Measurements from ENCODE around the gene SYNPO2.
"Not testable (repeated sequence)": the region's sequence is repeated elsewhere in the genome, so short reads cannot be mapped to it uniquely, and the experiment has no call there.

Gene SYNPO2

DNA sequence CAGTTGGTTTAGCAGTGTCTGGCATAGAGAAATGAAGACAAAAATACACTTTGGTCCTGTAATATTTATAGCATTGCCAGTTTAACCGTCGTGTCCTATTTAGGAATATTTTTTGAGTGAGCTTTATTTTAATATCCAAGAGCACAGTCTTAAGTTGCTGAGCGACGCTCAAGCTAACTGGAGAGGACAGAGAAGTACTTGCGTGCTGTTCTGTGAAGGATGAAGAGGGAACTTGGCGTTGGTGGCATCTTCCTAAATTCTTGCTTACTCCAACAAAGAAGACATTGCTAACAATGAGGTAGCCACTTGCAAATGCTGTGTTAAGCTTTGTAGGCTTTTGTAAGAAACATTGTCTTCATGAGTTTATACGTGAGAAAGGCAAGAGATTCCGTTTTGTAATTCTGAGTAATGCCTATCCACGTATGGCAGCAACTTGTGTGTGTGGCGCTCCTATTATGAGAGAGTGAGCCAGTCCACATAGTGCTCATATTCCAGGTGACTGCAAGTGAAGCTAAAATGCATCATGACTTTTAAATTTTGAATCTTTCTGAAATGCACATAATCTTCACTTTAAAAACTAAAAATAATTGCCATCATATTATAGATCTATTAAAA is 50.6 kb downstream of the SYNPO2 start:
- peak; percentile 48 for DNase-seq

DNA sequence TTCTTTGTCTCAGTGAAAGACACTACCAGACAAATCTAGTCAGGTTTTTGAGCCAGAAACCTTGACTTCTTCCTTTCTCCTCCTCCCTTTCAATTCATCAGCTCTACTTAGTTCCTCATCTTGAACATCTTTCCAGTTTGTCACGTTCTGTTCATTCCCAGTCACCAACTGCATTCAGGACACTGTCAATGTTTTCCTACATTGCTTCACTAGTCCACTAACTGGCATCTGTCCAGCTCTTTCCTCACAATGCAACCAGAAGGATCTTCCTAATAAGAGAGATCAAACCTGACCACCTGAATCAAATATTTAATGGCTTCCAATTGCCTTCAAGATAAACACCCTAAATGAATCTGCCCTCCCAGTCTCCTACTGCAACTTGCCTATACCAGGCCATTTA is 52.5 kb downstream of the SYNPO2 start:
- DNase-seq = peak; percentile 62

DNA sequence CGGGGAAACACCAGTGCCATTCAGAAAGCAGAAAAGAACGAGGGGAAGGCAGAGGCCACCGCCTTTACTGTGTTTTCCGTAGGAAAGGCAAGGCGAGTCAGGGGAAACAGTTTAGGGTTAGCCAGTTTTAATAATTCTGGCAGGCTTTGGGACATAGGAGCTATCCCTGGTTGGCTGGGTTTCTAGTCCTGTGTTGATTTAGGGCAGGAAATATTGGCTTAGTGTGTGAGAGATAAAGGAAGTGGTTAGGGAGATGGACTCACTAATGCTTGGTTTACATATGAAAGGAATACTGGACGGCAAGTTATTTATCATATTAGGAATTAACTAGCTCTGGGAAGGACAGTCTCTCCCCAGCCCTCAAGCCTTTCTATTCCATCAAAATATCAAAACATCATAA is 53.1 kb downstream of the SYNPO2 start:
- DNase-seq = peak; percentile 81

DNA sequence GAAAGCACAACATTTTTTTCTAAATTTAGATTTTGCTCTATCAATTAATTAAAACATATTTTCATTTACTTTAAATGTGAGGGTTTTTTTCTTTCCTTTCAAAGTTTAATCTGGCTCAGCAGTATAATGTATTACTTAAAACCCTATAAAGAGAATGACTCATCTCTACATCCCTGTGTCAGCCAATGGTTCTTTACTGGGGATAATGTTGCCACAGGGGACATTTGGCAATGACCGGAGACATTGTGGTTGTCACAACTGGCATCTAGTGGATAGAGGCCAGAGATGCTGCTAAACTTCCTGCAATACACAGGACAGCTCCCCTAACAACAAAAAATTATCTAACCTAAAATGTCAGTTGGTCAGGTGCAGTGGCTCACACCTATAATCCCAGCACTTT is 53.8 kb downstream of the SYNPO2 start:
- peak; percentile 95 for DNase-seq

DNA sequence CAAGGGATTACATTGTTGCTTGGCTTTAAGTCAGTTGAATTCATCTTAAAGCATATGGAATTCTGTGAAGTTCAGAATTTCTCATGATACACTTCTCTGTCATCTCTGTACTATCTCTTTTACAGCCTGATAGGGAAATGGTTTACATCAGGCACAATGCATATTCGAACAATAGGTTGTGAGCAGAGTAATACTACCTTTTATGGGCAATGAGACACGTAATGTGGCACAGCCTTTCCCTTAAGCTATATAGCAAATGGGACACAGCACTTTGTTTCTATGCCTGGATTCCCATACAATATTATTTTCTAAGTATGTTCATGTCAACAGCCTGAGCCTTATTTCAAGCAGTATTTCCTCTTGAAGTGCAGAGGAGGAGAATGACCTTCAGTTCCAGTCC is 58.4 kb downstream of the SYNPO2 start:
- DNase-seq = no peak

DNA sequence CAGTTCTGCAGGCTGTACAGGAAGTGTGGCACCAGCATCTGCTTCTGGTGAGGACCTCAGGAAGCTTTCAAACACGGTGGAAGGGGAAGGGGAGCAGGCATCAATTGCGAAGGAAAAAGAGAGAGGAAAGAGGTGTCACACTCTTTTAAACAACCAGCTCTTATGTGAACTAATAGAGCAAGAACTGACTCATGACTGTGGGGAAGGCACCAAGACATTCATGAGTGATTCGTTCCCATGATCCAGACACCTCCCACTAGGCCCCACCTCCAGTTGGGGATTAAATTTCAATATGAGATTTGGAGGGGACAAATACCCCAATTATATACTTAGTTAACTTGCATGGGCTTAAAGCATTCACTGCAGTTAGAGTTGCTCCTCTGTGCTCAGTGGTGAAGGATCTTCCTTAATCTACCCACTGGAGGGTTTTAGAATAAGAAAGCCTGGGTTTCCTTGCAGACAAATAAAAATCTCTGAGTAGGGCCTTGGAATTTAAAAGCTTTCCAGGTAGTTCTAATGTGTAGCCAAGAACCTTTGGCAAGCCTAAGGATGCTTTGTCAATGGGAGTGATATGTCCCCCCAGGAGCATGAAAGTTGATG is 60.0 kb downstream of the SYNPO2 start:
- DNase-seq = peak; percentile 1

DNA sequence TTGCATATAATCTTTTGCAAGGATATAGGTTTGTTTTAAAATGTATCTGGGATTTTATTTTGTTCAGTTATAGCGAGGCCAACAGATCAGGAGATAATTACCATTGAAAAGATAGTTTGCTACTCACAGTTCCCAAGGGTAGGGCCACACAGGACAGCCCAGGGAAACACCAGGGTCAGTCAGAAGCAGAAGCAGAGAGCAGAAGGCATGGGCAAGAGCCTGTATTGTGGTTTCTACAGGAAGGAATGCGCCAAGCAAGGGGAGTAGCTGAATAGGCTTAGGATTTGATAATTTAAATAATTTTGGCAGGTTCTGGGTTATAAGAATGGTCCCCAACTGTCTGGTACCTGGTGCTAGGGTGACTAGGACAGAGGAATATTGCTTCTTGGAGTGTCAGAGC is 61.6 kb downstream of the SYNPO2 start:
- DNase-seq = peak; percentile 61

DNA sequence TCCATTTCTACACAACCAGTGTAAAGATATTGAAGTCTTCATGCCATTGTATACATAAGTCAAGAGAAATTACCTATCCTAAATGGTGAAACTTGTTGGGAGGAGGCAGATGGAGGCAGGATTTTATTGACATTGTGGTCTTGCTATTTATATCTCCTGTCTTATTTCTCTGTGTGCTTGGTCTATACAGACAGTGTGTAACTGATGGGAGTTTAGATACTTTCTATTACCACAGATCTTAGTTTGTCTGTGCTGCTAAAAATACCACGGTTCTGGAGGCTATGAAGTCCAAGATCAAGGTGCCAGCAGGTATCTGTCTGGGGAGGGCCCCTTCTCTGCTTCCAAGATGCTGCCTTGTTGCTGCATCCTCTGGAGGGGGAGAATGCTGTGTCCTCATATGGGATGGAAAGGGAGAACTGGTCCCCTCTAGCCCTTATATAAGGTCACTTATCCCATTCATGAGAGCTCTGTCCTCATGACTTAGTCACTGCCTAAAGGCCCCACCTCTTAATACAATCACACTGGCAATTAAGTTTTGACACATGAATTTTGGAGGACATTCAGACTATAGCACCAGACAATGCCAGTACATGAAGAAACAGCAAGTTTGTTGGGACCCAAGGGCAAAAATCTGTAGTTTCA is 62.4 kb downstream of the SYNPO2 start:
- no peak for DNase-seq

DNA sequence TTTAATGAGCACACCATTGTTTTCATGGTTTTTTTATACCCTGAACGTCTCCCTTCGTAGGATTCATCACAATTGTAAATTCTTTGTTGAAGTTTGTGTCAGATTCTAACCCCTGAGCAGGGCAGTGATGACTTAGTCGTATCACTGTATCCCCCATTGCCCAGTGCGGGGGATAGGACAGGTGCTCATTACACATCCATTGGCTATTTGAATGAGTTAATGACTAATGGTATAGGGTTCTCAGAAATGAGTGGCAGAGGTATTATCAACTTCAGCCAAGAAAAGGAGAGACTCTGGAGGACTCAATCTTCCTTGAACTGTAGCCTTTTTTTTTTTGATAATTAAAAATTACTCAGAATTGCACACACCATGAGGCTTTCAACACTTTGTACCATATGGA is 64.6 kb downstream of the SYNPO2 start:
- no peak for DNase-seq

DNA sequence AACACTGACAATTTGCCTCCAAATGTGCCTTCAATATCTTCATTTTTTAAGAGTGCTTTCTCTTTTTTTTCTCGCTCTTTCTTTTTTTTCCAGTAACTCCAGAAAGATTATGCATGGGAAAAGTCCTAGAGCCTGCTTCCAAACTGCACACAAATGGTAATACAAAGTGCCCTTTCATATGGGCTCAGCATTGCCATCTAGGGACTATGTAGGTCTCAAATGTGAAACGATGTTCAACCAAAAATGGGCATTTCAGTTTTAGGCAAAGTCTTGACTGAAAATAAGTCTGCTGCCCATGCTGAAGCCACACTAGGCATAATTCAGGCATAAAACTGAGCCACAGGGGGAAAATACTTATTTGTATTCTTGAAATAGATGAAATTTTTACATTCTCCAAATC is 65.6 kb downstream of the SYNPO2 start:
- no peak for DNase-seq

DNA sequence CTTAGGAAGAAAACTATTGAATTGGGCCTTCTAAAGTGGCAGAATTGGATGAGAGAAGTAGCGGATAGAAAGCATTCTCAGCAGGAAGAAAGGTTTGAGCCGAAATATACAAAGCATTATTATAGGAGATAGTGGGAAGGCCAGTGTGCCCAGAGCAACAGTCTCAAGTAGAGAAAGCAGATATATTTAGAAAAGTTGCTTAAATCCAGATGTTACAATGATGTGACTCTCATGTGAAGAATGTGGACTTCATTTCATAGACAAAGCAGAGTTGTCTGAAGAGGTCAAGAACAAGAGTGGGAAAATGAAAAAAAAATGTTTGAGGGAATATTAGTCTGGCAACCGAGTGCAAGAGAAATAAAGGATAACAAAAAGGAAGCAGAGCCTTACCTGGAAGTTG is 66.9 kb downstream of the SYNPO2 start:
- DNase-seq = no peak

DNA sequence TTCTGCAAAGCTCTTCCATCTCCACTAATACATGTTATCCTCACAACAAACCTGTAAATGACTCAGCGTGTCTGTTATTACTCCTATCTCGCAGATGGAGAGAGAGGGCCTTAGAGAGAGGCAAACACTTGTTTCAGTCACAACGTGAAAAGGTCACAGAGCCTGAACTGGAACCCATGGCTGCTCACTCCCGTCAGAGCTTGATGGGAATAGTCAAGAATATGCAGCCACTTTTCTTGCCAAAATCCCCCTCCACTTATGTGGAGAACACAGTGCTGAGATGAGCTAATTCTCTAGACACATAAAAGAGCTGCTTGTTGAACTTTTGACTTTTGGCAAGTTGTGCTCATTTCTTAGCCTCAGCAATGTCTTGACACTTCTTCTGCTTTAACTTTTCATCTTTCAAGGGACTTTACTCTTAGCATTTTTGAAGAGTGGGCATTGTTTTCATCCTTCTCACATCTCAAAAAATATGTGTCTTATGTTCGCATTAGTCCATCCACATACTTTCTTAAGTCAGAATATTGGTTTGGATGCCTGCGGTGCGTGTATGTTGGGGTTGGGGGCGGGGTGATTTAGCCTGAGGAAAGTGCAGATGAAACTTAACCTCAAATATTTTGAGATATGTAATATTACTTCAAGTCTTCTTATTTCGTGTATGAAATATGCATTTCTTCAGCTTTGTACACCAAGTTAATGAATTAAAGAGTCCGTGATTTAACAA is 69.2 kb downstream of the SYNPO2 start:
- DNase-seq = no peak

DNA sequence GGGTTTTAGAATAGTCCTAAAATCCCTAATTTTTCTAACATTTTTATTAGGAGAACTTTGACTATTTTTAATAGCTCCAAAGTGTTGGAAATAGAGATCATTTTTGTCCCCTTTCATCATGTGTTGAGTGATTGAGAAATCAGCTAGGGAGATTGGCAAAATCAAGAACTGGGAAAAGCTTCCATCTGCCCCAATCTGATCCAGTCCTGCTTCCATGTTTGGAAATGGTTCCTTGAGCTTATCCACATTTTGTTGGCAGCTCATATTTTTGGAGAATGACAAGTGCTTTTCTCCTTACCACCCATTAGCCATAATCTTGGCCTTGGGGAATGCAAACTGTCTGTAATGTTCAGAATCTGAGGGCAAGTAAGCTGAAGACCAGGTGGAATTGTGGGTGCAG is 73.9 kb downstream of the SYNPO2 start:
- no peak for DNase-seq

DNA sequence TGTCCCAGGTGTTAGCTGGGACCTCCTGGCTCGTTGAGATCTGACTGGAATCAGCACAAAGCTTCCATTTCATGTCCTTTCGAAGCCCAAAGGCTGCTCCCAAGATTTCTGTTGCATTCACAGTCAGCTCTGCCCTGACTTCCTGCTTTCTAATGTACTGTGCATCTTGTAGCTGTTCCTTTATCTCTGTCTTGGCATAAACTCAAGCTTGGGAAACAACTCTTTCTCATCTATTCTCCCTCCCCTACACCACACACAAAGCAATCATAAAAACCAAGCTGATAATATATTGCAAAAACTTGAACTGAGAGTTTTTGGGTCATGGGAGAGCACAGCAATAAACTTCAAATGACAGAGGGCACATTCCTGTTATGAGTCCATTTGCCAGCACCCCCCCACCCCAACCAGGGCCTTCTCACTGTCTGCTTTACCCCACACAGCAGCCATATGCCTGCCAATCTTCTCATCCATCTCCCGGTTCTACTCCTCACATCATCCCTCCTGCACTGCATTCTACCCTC is 76.3 kb downstream of the SYNPO2 start:
- DNase-seq = peak; percentile 41

DNA sequence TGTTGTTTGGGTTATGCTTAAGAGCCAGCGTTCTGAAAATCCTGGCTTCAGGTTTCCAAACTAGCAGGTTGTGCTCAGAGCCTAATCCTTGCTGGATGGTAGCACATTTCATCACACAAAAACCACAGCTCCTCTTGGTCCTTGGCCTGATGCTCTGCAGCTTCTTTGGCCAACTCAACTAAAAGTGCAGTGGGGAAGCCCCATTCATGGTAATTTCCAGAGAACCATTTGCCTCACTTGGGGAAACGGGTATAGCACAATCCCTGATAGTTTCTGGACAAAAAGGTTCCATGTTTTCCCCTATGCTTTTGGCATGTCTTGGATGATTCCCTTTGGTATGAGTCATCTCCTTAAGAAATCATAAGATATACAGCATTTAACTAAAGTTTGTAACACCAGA is 78.7 kb downstream of the SYNPO2 start:
- peak; percentile 47 for DNase-seq

DNA sequence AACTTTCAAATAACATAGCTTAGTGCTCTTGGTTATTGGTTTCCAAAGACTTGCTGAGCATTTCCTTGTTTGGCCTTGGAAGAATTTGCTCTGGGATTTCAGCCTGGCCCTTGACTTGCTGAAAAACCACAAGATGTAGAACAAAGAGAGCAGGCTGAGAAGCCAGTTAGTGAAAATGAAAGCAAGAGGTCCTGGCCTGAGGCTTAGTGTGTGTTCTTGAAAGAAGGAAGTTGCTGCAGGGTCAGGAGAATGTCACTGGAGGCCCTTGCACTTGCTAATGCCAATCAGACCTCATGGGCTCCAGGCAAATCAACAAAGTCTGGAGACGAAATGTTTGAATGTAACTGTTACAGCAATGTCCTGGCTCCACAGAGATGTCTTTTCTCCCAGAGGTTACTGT is 79.4 kb downstream of the SYNPO2 start:
- DNase-seq = peak; percentile 98

DNA sequence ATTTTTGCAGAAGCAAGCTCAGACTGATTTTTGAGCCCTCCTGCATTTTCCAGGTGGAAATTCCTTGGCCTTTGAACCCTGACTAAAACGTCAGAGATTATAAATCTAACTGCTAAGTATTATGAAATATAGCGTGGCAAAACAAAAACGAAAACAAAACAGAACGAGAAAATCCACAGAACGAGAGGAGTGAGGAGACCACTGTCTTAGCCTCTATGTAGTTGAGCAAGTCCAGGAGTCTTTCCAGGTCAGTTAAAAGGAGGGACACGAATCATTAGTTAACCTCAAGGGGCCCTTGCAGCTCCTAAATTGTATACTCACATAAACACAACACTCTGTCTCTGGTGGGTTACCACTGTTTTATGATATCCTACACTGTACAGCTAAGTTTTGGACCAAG is 80.2 kb downstream of the SYNPO2 start:
- DNase-seq = peak; percentile 23

DNA sequence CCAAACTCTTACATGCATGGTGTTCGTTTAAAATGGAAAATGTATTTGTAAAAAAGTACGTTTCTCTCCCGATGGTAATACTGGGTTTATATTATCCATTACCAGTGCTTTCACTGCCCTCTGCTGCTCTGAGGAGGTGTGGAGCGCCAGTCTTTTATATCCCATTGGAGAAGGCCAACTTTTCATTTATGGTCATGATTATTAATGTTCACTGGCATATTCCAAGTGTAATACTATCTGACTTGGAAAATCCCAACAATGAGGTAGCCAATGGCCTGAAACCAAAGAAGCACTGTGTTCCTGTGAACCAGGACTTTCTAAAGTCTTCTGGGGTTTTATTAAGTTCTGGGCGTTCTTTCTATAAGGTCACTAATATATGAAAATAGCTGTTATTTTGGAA is 80.7 kb downstream of the SYNPO2 start:
- DNase-seq = peak; percentile 57

DNA sequence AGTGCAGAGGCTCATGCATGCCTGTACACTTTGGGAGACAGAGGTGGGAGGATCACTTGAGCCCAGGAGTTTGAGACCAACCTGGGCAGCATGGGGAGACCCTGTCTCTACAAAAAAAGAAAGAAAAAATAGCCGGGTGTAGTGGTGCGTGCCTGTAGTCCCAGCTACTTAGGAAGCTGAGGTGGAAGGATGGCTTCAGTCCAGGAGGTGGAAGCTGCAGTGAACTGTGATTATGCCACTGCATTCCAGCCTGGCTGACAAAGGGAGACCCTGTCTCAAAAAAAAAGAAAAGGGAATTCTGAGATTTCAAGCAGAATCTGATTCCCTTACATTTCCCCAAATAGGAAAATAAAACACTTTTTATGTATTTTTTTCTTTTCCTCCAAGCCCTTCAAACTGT is 83.5 kb downstream of the SYNPO2 start:
- no peak for DNase-seq

DNA sequence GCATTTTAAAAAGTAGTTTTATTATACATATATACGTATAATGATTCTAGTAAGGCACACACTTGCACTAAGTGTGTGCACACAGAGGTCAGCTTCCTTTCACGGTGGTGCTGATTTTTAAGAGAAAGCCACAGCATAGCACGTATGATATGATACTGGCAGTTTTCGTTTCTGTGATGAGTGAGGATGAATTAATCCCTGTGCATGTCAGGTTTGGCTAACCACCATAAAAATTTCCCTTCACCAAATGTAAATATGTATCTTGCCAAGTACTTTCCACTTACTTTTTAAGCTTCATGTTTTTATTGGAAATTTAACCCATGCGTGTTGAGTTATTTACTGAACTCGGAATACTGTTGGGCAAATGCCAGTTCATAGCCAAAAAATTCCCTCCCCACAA is 84.6 kb downstream of the SYNPO2 start:
- DNase-seq = no peak

DNA sequence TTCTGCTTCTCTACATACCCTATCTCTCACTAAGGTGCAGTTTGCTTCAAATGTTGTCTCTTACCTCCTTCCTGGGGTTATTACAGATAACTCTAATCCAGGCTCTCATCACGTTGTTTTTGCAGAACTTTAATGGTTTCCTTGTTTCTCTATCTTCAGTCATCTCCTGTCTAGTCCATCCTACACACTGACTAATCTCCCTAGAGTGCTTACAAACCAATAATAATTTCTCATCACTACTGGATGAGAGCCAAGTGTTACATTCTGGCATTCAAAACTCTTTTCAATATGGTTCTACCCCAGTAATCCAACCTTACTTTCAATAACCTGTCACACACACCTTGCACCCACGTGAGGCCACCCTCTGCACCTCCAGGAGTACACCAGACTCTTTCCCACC is 86.1 kb downstream of the SYNPO2 start:
- DNase-seq = no peak

DNA sequence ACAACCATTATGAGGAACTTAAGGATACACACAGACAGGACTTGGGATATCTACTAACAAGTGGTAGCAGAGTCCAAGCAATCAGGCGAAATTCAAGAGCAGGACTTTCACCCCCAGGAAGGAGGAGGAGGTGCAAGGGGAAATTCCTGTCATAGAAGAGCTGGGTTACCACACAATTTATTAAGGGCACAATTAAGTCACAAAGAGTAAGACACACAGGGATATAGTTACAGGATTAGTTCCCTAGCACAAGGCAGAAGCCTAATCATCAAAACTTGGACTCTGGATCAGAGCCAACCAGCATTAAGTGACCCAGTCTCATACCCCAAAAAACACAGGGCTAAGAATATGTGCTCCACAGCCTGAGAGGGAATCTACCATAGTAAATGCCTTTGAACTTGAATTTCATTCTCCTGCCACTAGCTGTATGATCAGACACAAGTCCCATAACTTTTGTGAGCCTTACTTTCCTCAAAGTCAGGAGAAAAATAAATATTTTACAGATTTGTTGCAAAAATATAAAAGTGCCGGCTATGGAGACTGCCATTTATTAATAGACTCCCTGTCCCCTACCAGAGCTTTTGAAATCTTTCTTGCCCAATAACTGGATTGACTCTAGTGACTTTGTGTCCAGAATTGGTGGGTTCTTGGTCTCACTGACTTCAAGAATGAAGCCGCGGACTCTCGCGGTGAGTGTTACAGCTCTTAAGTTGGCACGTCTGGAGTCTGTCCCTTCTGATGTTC is 87.0 kb downstream of the SYNPO2 start:
- DNase-seq = no peak

DNA sequence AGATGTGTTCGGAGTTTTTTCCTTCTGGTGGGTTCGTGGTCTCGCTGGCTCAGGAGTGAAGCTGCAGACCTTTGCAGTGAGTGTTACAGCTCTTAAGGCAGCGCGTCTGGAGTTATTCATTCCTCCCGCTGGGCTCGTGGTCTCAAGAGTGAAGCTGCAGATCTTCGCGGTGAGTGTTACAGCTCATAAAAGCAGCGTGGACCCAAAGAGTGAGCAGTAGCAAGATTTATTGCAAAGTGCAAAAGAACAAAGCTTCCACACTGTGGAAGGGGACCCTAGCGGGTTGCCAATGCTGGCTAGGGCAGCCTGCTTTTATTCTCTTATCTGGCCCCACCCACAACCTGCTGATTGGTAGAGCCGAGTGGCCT is 87.5 kb downstream of the SYNPO2 start:
- DNase-seq = not testable (repeated sequence)
